Nucleus accumbens (tissue), 56 donors: ENCODE data around the gene SIKE1.
"Not testable (repeated sequence)": the region's sequence is repeated elsewhere in the genome, so short reads cannot be mapped to it uniquely, and the experiment has no call there.

Experiments used
- DNase-seq, 56 donors: peaks; one replicate each; lab custom pipeline; 2025; lab: John Stamatoyannopoulos, UW

Gene SIKE1

DNA sequence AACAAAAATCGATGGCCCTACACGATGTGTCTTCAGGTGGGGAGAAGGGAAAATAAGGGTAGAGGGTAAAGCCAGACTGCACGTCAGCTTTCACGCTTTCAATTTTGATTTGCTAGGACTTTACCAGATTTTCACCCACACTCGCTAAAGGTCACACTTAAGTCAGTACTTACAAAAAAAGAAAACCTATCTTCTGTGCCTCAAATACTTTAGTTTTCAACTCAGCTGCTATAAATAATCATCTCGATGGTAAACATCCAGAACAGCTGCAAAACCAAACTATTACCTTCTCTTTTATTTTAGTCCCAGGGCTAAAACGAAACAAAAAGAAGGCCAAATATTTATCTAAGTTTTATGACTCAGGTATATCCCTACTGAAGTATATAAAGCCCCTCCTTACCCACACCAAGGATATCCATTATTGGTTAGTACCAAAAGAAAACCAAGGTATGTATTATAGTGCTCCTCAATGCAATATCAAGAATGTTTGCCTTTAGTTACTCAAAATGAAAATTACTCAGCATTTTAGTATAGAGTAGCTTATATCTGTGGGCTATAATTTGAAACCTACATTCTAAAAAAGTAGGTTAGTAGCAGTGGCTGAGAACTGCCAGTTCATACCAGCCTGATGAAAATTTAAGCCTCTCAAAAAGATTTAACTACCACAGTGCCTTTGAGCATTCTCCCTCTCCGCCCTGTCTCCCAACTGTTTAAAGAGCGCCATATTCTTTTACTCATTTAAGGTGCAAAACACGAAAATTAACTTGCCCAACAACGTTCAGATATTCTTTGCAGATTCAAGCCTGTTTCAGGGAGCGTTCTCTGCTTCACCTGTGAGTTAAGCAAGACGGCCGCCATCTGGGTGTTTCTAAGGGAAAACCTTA lies 24.2 kb downstream of the SIKE1 start:
- DNase-seq = no peak

DNA sequence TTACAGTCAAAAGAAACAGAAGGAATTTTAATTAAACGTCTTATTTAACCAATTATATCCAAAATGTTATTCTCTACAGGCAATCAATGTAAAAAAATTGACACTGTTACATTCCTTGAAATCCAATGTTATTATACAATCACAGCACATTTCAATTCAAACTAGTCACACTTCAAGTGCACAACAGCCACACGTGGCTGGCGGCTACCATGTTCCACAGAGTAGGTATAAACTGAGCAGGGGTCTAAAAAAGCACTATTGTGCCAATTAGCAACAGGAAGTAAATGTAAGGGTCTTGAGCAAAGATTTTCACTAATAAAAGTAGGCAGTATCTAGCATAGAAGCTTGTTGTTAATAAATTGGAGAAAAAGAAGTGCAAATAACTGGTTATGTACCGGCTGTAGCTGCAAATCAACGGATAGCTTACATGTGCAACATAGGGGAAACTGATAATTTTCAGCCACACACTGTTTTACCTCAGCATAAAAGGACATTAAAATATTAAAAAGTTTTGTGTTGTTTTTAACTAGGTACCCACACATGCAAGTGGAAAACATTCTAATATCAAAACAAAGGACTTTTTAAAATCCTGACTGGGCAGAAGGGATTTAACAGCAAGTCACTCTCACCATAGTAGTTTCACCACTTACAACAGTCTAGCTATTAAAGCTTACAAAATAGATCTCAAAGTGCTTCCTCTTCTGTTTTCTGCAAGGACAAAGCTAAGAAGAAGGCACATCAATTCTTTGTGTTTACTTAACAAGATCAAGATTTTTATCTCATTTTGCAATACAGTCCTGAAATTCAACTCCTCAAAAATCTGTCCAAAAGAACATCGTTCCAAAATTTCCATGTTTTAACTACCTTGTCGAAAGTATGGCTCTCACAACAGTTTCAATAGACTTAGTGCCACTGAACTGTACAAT lies 25.2 kb downstream of the SIKE1 start:
- DNase-seq = no peak

DNA sequence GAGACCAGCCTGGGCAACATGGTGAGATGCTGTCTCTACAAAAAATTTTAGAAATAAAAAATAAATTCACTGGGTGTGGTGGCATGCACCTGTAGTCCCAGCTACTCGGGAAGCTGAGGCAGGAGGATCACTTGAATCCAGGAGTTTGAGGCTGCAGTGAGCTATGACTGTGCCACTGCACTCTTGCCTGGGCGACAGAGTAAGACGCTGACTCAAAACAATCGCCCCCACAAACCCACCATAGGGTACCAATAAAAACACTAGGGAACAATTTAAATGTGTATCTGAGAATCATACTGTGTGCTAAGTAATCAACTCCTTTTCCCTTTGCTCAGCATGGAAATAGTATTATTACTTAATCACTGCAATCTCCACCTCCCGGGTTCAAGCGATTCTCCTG lies 26.8 kb downstream of the SIKE1 start:
- DNase-seq = not testable (repeated sequence)

DNA sequence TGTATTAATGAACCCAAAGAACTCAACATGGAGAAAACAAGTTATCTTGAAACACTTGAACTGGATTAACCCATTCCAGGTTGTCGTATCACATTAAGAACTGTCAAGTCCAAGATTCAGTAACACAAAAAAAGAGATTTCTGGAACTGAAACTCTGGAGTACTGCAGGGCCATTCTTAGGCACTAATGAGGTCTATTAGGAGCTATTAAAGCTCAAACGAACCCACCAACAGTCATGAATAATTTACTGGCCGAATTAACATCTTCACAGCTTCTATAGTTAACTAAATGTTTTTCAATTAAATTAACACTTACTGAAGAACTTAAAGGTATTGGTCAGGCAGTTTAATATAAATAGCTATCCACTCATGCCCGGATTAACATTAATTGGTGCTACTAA lies 27.3 kb downstream of the SIKE1 start:
- DNase-seq = no peak

DNA sequence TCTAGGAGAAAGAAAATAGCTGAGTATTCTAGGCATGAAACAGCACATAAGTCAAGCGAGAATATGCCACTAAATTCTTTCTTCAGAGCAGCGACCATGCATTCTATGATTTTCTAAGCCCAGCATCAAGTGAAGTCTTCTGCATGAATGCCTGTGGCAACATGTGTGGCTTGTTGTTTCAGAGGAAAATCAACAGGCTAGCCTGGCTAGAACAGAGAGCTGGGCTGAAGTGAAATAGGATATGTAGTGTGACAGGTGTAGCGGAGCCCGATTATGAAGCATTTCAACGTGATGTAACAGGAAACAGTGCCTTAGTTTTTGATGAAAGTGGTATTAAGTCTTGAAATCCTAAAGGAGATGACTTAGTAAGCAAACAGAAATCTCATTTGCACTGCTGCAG lies 29.7 kb downstream of the SIKE1 start:
- DNase-seq = no peak

DNA sequence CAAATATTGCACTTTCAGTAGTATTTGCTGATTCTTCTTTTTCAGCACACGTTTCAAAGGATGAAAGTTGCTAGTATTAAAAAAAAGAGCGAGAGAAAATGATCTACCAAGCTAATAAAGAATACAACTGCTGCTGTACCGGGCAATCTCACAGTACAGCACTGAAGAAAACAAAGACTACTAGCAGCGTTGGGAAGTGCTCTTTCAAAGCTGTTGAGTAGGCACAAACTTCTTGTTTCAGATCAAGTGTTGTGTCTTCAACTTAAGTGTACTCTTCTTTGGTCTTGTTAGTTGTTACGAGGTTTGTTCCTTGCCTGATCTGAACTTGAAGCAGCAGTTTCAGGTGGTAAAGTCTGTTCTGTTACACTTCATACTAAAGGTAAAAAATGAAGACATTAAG lies 30.6 kb downstream of the SIKE1 start:
- no peak for DNase-seq

DNA sequence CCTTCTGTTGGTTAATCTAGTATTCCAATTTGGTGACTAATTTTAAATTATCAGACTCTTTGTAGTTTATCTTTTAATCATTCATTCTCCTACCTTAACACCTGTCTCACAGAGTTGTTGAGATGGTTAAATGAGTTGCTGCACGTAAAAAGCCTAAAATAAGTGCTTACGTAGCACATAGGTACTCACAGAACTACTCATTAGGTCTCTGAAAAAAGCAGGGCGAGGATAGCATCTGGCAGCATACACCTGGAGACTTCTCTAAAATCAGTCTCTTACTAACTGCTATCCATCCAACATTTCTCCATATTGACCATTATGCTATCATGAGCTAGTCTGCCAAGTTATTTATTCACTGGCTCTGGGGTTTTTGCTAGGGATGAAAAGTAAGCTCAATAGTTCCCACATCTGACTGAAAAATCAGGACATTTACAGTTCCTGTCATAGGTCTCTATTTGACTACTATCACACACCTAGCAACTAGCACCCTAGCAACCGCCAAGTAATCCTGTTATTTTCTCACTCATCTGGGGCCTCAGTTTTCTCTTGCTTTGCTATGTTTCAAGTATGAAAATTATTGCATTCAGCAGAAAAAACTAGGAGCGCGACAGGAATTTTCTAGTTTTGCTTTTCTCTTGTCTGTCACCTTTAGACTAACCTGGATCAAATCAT lies 33.9 kb downstream of the SIKE1 start:
- peak in 2 of 56 donors; percentile 3 to 5 for DNase-seq

DNA sequence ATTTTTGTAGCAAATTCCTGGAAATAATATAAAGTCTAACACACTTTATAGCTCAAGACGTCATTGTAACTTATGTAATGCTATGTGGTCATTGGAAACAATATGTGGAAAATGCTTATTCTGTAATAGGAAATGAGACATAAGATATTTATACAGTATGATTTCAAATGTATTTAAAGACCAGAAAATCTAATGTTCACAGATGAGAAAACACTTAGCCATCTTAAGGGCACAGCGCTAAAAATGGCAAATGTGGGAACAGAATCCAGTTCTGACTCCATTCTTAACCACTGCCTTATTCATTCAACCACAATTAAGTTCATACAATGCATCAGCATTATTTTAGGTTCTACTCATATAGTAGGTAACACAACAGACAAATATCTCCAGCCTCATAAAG lies 35.2 kb downstream of the SIKE1 start:
- no peak for DNase-seq

DNA sequence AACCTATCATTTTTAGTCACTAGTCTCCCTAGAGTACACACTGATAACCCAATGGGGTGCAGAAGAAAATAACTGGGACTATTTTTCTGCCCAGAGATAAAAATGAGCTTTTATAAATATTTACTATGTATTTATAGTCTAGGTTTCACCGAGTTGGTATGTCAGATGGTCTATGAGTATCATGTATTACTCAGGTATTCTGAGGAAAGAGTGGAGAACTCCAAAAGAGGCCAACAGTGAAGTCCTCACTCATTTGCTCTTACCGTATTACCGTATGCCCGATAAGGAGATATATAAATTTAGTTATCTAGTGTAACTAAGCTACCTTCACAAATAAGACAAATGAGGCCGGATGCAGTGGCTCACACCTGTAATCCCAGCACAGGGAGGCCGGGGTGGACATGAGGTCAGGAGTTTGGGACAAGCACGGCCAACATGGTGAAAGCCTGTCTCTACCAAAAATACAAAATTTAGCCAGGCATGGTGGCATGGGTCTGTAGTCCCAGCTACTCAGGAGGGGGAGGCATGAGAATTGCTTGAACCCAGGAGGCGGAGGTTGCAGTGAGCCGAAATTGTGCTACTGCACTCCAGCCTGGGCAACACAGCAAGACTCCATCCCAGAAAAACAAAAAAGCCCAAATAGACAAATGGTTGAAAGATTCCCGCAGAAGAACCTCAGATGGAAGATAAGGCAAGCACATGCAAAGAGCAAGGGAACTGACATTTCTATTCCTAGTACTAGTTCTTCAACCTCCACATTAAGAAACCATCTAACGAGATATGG lies 38.3 kb downstream of the SIKE1 start:
- no peak for DNase-seq

DNA sequence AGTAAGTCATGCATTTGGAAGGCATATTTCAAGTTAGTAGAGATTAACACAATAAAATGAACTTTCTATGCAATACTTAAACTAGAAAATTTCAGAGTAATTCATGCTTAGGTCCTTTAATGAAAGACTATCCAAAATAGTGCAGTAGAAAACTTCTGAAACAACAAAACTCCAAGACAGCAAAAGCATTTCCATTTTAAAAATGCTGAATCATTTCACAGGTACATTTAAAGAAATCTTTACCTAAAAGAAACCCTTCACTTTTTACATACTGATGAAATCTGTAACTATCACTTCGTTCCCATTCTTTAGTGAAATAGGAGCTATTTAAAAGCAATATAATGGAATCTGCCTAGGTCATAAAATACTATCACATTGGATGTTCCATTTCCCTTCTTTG lies 40.2 kb downstream of the SIKE1 start:
- no peak for DNase-seq

DNA sequence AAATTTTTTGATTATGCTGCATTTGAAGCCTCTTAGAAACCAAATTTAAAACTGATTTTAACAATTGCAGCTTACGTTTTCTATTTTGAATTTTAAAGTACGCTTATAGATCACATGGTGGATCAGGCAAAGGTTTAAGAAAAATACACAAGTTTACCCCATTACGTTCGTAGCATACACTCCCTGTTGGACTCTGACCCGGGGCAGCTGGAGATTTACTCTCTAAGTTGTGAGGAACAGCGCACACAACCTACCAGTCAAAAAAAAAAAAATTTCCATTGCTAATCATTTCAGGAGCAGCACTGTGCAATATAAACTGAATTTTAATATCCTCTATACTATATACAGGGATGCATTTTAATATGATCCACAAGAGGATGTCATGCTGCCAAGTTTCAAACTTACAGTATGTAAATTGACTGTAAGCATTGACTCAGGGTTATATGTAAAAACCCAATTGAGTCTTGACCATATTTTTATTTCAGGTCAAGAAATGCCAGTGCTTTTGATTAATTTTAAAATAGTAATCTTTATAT lies 43.1 kb downstream of the SIKE1 start:
- no peak for DNase-seq

DNA sequence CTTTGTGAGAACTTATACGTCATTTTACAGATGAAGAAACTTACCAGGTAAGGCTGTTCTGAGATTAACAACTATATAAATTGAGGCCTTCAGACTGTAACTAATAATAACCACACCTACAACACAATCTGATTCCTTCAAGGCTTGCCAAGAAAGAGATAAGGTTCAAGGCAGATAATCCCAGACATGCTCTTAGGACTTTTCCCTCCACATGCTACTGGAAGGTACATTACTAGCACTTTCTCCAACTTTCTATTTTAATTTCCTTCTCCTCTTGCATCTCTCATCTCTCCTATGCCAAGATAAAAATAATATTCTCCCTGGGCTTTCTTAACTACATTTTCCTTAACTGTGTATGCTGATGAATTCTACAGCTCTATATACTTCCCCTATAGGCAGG lies 45.0 kb downstream of the SIKE1 start:
- no peak for DNase-seq

DNA sequence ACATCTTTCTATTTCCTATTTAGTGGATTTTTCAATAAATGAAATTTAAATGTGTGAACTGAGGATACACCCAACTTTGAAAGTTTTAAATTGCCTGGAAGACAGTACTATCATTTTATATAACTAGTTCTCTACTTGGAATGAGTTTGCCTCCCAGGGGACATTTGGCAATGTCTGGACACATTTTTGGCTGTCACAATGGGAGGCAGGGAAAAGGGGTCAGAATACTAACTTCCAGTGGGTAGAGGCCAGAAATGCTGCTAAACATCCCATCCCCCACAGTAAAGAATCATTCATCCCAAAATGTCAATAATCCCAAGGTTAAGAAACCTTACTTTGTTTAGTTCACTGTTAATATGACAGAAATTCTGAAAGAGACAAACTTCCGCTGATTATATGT lies 50.7 kb downstream of the SIKE1 start:
- DNase-seq = peak in 3 of 56 donors; percentile 2 to 5 (median 4)

DNA sequence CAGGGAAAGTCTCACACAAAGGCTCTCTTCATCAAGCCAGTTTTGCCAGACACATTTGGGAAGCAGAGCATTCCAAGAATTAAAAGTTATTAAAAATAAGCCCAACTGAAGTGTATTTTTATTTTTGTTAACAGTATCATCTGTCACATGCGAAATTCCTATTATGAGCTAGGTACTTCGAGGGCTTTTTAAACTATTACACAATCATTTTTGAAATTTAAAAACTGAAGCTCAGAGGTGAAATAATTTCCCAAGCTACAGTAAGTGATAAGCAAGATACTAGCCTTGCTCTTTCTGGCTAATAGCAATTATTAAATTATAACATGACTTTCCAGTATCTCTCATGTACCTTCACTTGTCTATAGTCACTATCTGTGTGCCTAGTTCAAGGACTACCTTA lies 51.9 kb downstream of the SIKE1 start:
- DNase-seq = no peak

DNA sequence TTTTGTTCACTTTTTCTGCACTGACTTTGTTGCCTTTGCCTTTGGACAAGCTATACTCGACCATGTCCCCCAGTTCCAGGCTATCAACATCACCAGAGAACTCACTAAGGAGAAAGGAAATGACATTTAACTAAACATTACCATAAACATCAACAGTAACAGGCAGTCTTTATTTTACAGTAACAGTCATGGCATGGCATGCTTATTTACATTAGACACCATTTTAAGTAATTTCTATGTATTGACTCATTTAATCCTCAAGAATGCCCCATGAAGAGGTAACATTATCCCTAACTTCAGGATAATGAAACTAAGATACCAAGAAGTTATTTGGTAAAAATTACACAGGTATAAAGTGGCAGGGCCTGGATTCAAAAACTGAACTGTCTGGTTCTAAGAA lies 55.3 kb downstream of the SIKE1 start:
- no peak for DNase-seq

DNA sequence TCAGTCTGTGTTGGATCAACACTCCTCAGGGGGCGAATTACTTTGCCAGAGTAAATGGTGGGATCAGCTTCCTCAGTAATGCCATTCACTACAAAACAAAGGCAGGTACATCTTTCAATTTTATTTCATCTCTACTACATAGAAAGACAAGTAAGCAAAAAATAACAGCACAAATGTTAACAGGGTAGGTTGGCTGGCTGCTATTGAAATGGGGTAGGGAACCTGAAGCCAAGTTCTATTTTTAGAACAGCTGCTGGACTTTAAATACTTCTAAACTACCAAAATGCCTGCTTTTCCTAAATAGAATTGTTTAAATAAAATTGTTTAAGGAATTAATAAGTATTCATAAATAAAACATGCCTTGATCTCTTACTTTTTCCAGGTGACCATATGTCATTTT lies 56.6 kb downstream of the SIKE1 start:
- no peak for DNase-seq

DNA sequence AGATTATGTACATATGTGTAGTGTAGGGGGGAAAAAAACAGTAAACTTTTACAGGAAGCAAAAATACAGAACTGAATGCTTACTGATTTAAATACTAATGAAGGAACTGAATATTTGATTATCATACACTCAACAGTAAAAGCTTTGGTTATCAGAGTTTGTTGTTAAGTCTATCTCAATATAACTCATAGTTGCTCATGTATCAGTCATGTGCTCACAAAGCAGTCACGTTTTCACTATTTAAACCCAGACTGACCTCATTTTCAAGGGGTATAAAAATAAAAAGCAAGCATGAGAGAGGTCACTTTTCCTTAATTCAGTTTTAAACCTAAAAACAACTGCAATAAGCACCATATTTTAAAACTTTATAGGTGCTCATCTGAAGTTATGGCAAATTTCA lies 57.0 kb downstream of the SIKE1 start:
- DNase-seq = no peak

DNA sequence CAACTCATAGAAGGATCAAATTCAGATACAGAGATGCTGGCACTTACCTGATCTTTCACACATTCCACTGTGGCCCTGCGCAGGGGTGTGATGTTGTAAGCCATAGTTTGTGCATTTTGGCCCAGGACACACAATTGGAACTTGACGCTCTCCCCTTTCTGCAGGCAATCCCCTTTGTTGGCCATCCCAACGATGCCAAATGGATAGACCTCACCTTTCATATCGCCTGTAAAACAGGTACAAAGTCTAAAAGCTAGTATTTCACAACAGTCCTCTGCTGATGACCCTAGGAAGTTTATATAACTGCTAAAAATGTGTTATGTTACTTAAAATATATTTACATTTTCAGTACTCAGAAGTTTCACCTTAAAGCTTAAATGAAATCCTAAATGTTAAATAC lies 60.0 kb downstream of the SIKE1 start:
- no peak for DNase-seq
